GM23338 (cell line): ENCODE measurements around the gene PCIF1. TPM values are rescaled to one million over a fixed set of nuclear protein-coding genes. Genes with fewer than 3 reads are reported as not detected.

Experiments used
- ATAC-seq: fragments of 200-7000 bp; cut with Tn5 transposase; 3 replicates; pipeline ENCODE4 v1.9.1; 2020
- DNase-seq: peaks from one replicate; pipeline ENCODE4 v3.0.0-alpha.2; 2015; ENCODE audit warnings: low spot score
- H2AFZ ChIP-seq: fragments of 200-600 bp; sonication (generic); 2 replicates; pipeline ENCODE4 v1.8.0; 2016; ENCODE audit warnings: antibody characterized with exemption, mild to moderate bottlenecking, moderate library complexity
- H3F3A ChIP-seq: fragments of 200-600 bp; sonication (generic); replicated peaks from 2 replicates; pipeline ENCODE4 v1.8.0; 2017; ENCODE audit warnings: antibody characterized with exemption, mixed run types, low read depth
- H3K27ac ChIP-seq: fragments of 200-600 bp; sonication (generic); 2 replicates; pipeline ENCODE4 v1.6.1; 2016; ENCODE audit warnings: low read depth
- H3K27me3 ChIP-seq: fragments of 200-600 bp; sonication (generic); 2 replicates; pipeline ENCODE4 v1.8.0; 2016; ENCODE audit warnings: mild to moderate bottlenecking, mixed run types, moderate library complexity; ENCODE audit not compliant: insufficient read depth
- H3K36me3 ChIP-seq: fragments of 200-600 bp; sonication (generic); 2 replicates; pipeline ENCODE4 v1.8.0; 2016; ENCODE audit warnings: mild to moderate bottlenecking; ENCODE audit not compliant: insufficient read depth
- H3K4me1 ChIP-seq: fragments of 200-600 bp; sonication (generic); 2 replicates; pipeline ENCODE4 v1.8.0; 2016; ENCODE audit warnings: mild to moderate bottlenecking, moderate library complexity; ENCODE audit not compliant: insufficient read depth
- H3K4me2 ChIP-seq: fragments of 200-600 bp; sonication (generic); 2 replicates; pipeline ENCODE4 v1.7.1; 2017; ENCODE audit warnings: mixed run types
- H3K4me3 ChIP-seq: fragments of 200-600 bp; sonication (generic); 2 replicates; pipeline ENCODE4 v1.6.1; 2016; ENCODE audit warnings: mixed run types
- H3K79me2 ChIP-seq: fragments of 200-600 bp; sonication (generic); replicated peaks from 2 replicates; pipeline ENCODE4 v1.8.0; 2017; ENCODE audit warnings: mild to moderate bottlenecking; ENCODE audit not compliant: insufficient read depth
- H3K9me2 ChIP-seq: fragments of 200-600 bp; sonication (generic); 2 replicates; pipeline ENCODE4 v1.8.0; 2017; ENCODE audit not compliant: insufficient read depth
- H4K20me1 ChIP-seq: fragments of 200-600 bp; sonication (generic); replicated peaks from 2 replicates; pipeline ENCODE4 v1.8.0; 2017; ENCODE audit warnings: mild to moderate bottlenecking; ENCODE audit not compliant: insufficient read depth
- H3K27ac Mint-ChIP-seq: 2 replicates; pipeline ENCODE4 v1.8.0; 2020; ENCODE audit warnings: inconsistent platforms, mild to moderate bottlenecking, moderate library complexity, mixed read lengths
- H3K27me3 Mint-ChIP-seq: 3 replicates; pipeline ENCODE4 v1.8.0; 2022; ENCODE audit warnings: low read depth, mild to moderate bottlenecking, moderate library complexity, mixed read lengths, inconsistent platforms; ENCODE audit not compliant: insufficient read depth, poor library complexity
- H3K36me3 Mint-ChIP-seq: 3 replicates; pipeline ENCODE4 v1.8.0; 2021; ENCODE audit warnings: low read depth, mild to moderate bottlenecking, inconsistent platforms, moderate library complexity, mixed read lengths
- H3K4me1 Mint-ChIP-seq: 3 replicates; pipeline ENCODE4 v1.8.0; 2020; ENCODE audit warnings: mild to moderate bottlenecking, inconsistent platforms, mixed read lengths
- H3K4me3 Mint-ChIP-seq: 3 replicates; pipeline ENCODE4 v1.8.0; 2021; ENCODE audit warnings: moderate library complexity, mild to moderate bottlenecking, inconsistent platforms, mixed read lengths
- H3K9me3 Mint-ChIP-seq: 3 replicates; pipeline ENCODE4 v1.8.0; 2020; ENCODE audit warnings: moderate library complexity, mild to moderate bottlenecking, inconsistent platforms, mixed read lengths
- CREB1 ChIP-seq: fragments of 250-450 bp; sonication (Bioruptor Pico); IDR thresholded peaks from 2 replicates; pipeline ENCODE4 v1.5.0; 2020; ENCODE audit warnings: low read depth, mild to moderate bottlenecking, moderate library complexity
- CTCF ChIP-seq, 2 experiments: fragments of 200-600 bp in 1 of 2; sonication (generic) in 1 of 2; conservative IDR thresholded peaks; 2 replicates each; pipeline versions ENCODE4 v1.5.1 to v1.6.1; 2016 to 2017; ENCODE audit warnings: antibody characterized with exemption in 2 of 2, low read depth in 2 of 2, mild to moderate bottlenecking in 2 of 2, moderate library complexity in 1 of 2
- ETS1 ChIP-seq: IDR thresholded peaks from 2 replicates; pipeline ENCODE4 v1.6.1; 2016; ENCODE audit warnings: antibody characterized with exemption
- EZH2 ChIP-seq: fragments of 200-600 bp; sonication (generic); IDR thresholded peaks from one replicate; pipeline ENCODE4 v1.8.0; 2017; ENCODE audit warnings: antibody characterized with exemption, mild to moderate bottlenecking, low read depth; ENCODE audit not compliant: unreplicated experiment
- EZH2phosphoT487 ChIP-seq: fragments of 200-600 bp; sonication (generic); IDR thresholded peaks from one replicate; pipeline ENCODE4 v1.8.1; 2018; ENCODE audit warnings: antibody characterized with exemption; ENCODE audit not compliant: unreplicated experiment
- JUNB ChIP-seq: IDR thresholded peaks from one replicate; pipeline ENCODE4 v1.6.1; 2016; ENCODE audit warnings: antibody characterized with exemption; ENCODE audit not compliant: unreplicated experiment
- NANOG ChIP-seq: IDR thresholded peaks from 2 replicates; pipeline ENCODE4 v1.6.1; 2016; ENCODE audit warnings: antibody characterized with exemption, borderline replicate concordance
- POLR2AphosphoS5 ChIP-seq: IDR thresholded peaks from 2 replicates; pipeline ENCODE4 v1.6.1; 2016; ENCODE audit warnings: antibody characterized with exemption, low read depth
- REST ChIP-seq: IDR thresholded peaks from one replicate; pipeline ENCODE4 v1.6.1; 2018; ENCODE audit warnings: antibody characterized with exemption; ENCODE audit not compliant: unreplicated experiment
- STAT1 ChIP-seq: IDR thresholded peaks from one replicate; pipeline ENCODE4 v1.6.1; 2016; ENCODE audit warnings: antibody characterized with exemption; ENCODE audit not compliant: unreplicated experiment
- ZNF114 ChIP-seq: fragments of 250-450 bp; sonication (Bioruptor Pico); IDR thresholded peaks from 2 replicates; pipeline ENCODE4 v1.5.0; 2020; ENCODE audit warnings: mild to moderate bottlenecking, moderate library complexity
- ZNF331 ChIP-seq: fragments of 250-450 bp; sonication (Bioruptor Pico); IDR thresholded peaks from 2 replicates; pipeline ENCODE4 v1.5.0; 2020; ENCODE audit warnings: low read depth, mild to moderate bottlenecking, moderate library complexity
- ZNF462 ChIP-seq: fragments of 250-450 bp; sonication (Bioruptor Pico); IDR thresholded peaks from 2 replicates; pipeline ENCODE4 v1.5.0; 2020; ENCODE audit warnings: mild to moderate bottlenecking, moderate library complexity
- polyA plus RNA-seq: library from polyadenylated mRNA; unstranded; fragments of >200 nt; fragmentation: Nextera tagmentation; extraction: Ambion mirVana; gene quantifications from 2 replicates; pipeline ENCODE4 v1.2.1, GENCODE V29; 2016
- total RNA-seq: library from RNA; depleted of rRNA; stranded (reverse); fragments of >200 nt; shearing (Covaris generic); gene quantifications from 2 replicates; pipeline ENCODE4 v1.2.3, GENCODE V29; 2014

Gene PCIF1
- total and polyA plus RNA-seq, 2 experiments from 2014 or later: 26.1 to 28.3 TPM

GRCh38 chr20:45886590-45887345 is 47.7 kb upstream of the PCIF1 start:
- no peak for ATAC-seq
- Histone ChIP-seq H4K20me1 (peaks cover 11% of the 10 kb centered on the region), H3K36me3 (peaks cover 3% of the 10 kb centered on the region; the same call in 1 of the 2 replicates), H3F3A (no peaks in the 10 kb centered on the region), H3K9me2 (no peaks in the 10 kb centered on the region), H3K79me2 (peaks cover 13% of the 10 kb centered on the region), H3K4me2 (no peak overlapping the region), H3K27ac (no peak overlapping the region), H3K4me1 (peaks cover 3% of the 10 kb centered on the region; the same call in 1 of the 2 replicates), H2AFZ (no peak overlapping the region), H3K4me3 (no peak overlapping the region), H3K27me3 (no peaks in the 10 kb centered on the region)
- Mint-ChIP-seq H3K4me3 (no peak overlapping the region), H3K27me3 (peaks cover 12% of the 10 kb centered on the region), H3K9me3 (peaks cover 3% of the 10 kb centered on the region; the same call in 1 of the 3 replicates), H3K36me3 (peaks cover 22% of the 10 kb centered on the region), H3K4me1 (peaks cover 10% of the 10 kb centered on the region; the same call in 2 of the 3 replicates), H3K27ac (no peak overlapping the region)
- TF ChIP-seq ZNF331 (CRISPR knock-in tag): no peak
- TF ChIP-seq REST: no peak
- TF ChIP-seq NANOG: no peak
- TF ChIP-seq EZH2phosphoT487: no peak
- TF ChIP-seq STAT1: no peak
- no peak for TF ChIP-seq ZNF114 (CRISPR knock-in tag)
- no peak for TF ChIP-seq ZNF462 (CRISPR knock-in tag)
- no peak for TF ChIP-seq EZH2
- no peak; the same call in 1 of the 2 replicates for TF ChIP-seq POLR2AphosphoS5
- TF ChIP-seq ETS1: no peak
- no peak; a peak in 1 of 4 replicates for TF ChIP-seq CTCF (conservative IDR thresholded peaks at IDR 0.05; ENCODE audit: low read depth in 2 of 2)
- no peak for TF ChIP-seq CREB1 (CRISPR knock-in tag)
- TF ChIP-seq JUNB: no peak
- DNase-seq: no peak
